Endometrial microvascular endothelial cells (primary cell): ENCODE data around the gene CEP44. TPM values are rescaled to one million over a fixed set of nuclear protein-coding genes. Genes with fewer than 3 reads are reported as not detected.
"Not testable (repeated sequence)": the region's sequence is repeated elsewhere in the genome, so short reads cannot be mapped to it uniquely, and the experiment has no call there.

Experiments used
- in situ Hi-C: cut with HindIII; loops from 2 replicates; pipeline ENCODE4 v1.10.0; 2017; ENCODE audit warnings: low sequenced_read_pairs, low pct_unique_long_range_greater_than_20kb; ENCODE audit errors: inconsistent ontology term
- total RNA-seq: library from RNA; depleted of rRNA; stranded (reverse); fragments of >200 nt; gene quantifications from one replicate; pipeline ENCODE4 v1.2.3, GENCODE V29; 2015; ENCODE audit errors: inconsistent ontology term

CEP44 gene
- total RNA-seq, 1 donor from 2014 or later: 8.8 TPM

- in situ Hi-C loops: no loop called here
Observed at GRCh38 chr4:174375422-174375821, 91.7 kb downstream of the CEP44 start.

- in situ Hi-C loops: no loop called here
Observed at GRCh38 chr4:174377613-174378012, 93.9 kb downstream of the CEP44 start.

GRCh38 chr4:174378951-174379350 is 95.2 kb downstream of the CEP44 start:
- in situ Hi-C loops: no loop called here

GRCh38 chr4:174380206-174380605 is 96.5 kb downstream of the CEP44 start:
- in situ Hi-C loops: not testable (repeated sequence)

GRCh38 chr4:174380699-174381439 is 97.2 kb downstream of the CEP44 start:
- in situ Hi-C loops: no loop called here

GRCh38 chr4:174381440-174381800 is 97.7 kb downstream of the CEP44 start:
- in situ Hi-C loops: no loop called here

Other genes with a start within 250 kb of the CEP44 start
- 15.1 TPM for gene FBXO8, start 244 bp upstream of the CEP44 start, total RNA-seq
- gene HPGD, start 238.6 kb downstream of the CEP44 start, total RNA-seq: not detected